Mesendoderm (in vitro differentiated cells): ENCODE results near the gene PSORS1C2.
"Not testable (repeated sequence)": the region's sequence is repeated elsewhere in the genome, so short reads cannot be mapped to it uniquely, and the experiment has no call there.

Experiments used
- DNase-seq: peaks from one replicate; pipeline ENCODE4 v3.0.0; 2013
- H2AK5ac ChIP-seq: 2 replicates; pipeline ENCODE4 v1.6.1; 2013; ENCODE audit warnings: low read length, inconsistent platforms
- H2BK120ac ChIP-seq: 2 replicates; pipeline ENCODE4 v1.6.1; 2013; ENCODE audit warnings: low read depth, mild to moderate bottlenecking, low read length, moderate library complexity, mixed read lengths
- H2BK15ac ChIP-seq: replicated peaks from 2 replicates; pipeline ENCODE4 v1.6.1; 2013; ENCODE audit warnings: low read depth, mild to moderate bottlenecking, moderate library complexity
- H2BK5ac ChIP-seq: 2 replicates; pipeline ENCODE4 v1.6.1; 2013; ENCODE audit warnings: low read length, inconsistent platforms
- H3K18ac ChIP-seq: 2 replicates; pipeline ENCODE4 v1.6.1; 2013; ENCODE audit warnings: mild to moderate bottlenecking, low read length, mixed read lengths
- H3K23ac ChIP-seq: one replicate; pipeline ENCODE4 v1.6.1; 2013; ENCODE audit warnings: low read length
- H3K27ac ChIP-seq: 2 replicates; pipeline ENCODE4 v1.5.1; 2013; ENCODE audit warnings: low read depth, mild to moderate bottlenecking, inconsistent platforms, low read length, moderate library complexity
- H3K27me3 ChIP-seq: 2 replicates; pipeline ENCODE4 v1.6.1; 2013; ENCODE audit warnings: low read length, control low read depth, mild to moderate bottlenecking, inconsistent platforms; ENCODE audit not compliant: insufficient read depth, poor library complexity
- H3K36me3 ChIP-seq: 2 replicates; pipeline ENCODE4 v1.6.1; 2013; ENCODE audit warnings: low read length, inconsistent platforms; ENCODE audit not compliant: control insufficient read depth, insufficient read depth
- H3K4ac ChIP-seq: one replicate; pipeline ENCODE4 v1.6.1; 2013; ENCODE audit warnings: low read depth, mild to moderate bottlenecking, low read length, moderate library complexity
- H3K4me1 ChIP-seq: 2 replicates; pipeline ENCODE4 v1.6.1; 2013; ENCODE audit warnings: low read depth, low read length, inconsistent platforms; ENCODE audit not compliant: control insufficient read depth
- H3K4me2 ChIP-seq: 2 replicates; pipeline ENCODE4 v1.6.1; 2013; ENCODE audit warnings: low read length
- H3K4me3 ChIP-seq: 2 replicates; pipeline ENCODE4 v1.5.1; 2013; ENCODE audit warnings: mild to moderate bottlenecking, low read length
- H3K56ac ChIP-seq: one replicate; pipeline ENCODE4 v1.6.1; 2013; ENCODE audit warnings: low read length
- H3K79me1 ChIP-seq: 2 replicates; pipeline ENCODE4 v1.6.1; 2013; ENCODE audit warnings: low read length, inconsistent platforms
- H3K79me2 ChIP-seq: 2 replicates; pipeline ENCODE4 v1.6.1; 2013; ENCODE audit warnings: mild to moderate bottlenecking, low read length; ENCODE audit not compliant: control insufficient read depth, insufficient read depth
- H3K9ac ChIP-seq: 2 replicates; pipeline ENCODE4 v1.6.1; 2013; ENCODE audit warnings: low read length, inconsistent platforms
- H4K5ac ChIP-seq: one replicate; pipeline ENCODE4 v1.6.1; 2013; ENCODE audit warnings: low read length
- H4K8ac ChIP-seq: one replicate; pipeline ENCODE4 v1.6.1; 2013; ENCODE audit warnings: low read depth, mild to moderate bottlenecking, control low read depth, low read length, moderate library complexity
- WGBS: extraction: QIAGEN DNeasy Blood & Tissue Kit; methylation state at CpG from one replicate; pipeline ENCODE4 v1.1.7; 2013; ENCODE audit warnings: low lambda C conversion rate, missing lambda C conversion rate; ENCODE audit not compliant: insufficient coverage; ENCODE audit errors: extremely low coverage; 5-methylcytosine and 5-hydroxymethylcytosine counted together

Gene PSORS1C2

GRCh38 chr6:31164475-31165063, 25.7 kb upstream of the PSORS1C2 start:
- H3K4me3 ChIP-seq, H2BK15ac ChIP-seq, H4K5ac ChIP-seq, H3K9ac ChIP-seq, H3K18ac ChIP-seq, H3K56ac ChIP-seq, H2AK5ac ChIP-seq, H3K4me2 ChIP-seq, H3K23ac ChIP-seq, H3K27me3 ChIP-seq, DNase-seq, H4K8ac ChIP-seq, H2BK120ac ChIP-seq, H3K27ac ChIP-seq, H2BK5ac ChIP-seq, H3K79me1 ChIP-seq, H3K4ac ChIP-seq, H3K36me3 ChIP-seq, H3K4me1 ChIP-seq: not testable (repeated sequence)
- peaks cover 34% of the 10 kb centered on the region for H3K79me2 ChIP-seq
- no CpG with 5 or more reads among the region's 9 CpGs for whole genome bisulfite sequencing

GRCh38 chr6:31163922-31164321, 25.1 kb upstream of the PSORS1C2 start:
- Histone ChIP-seq H3K27ac (no peak overlapping the region), H3K18ac (no peak overlapping the region), H3K4me2 (no peak overlapping the region), H3K79me2 (peaks cover 27% of the 10 kb centered on the region), H2BK5ac (no peak overlapping the region), H3K79me1 (peaks cover 4% of the 10 kb centered on the region), H4K5ac (no peak overlapping the region), H2BK15ac (no peak overlapping the region), H2BK120ac (no peak overlapping the region), H2AK5ac (no peak overlapping the region), H3K4ac (no peak overlapping the region), H3K4me1 (peaks cover 5% of the 10 kb centered on the region), H3K9ac (no peak overlapping the region), H3K4me3 (no peak overlapping the region), H4K8ac (no peak overlapping the region), H3K23ac (no peak overlapping the region), H3K27me3 (no peaks in the 10 kb centered on the region), H3K36me3 (peaks cover 5% of the 10 kb centered on the region), H3K56ac (no peak overlapping the region)
- DNase-seq, result no peak

DNA sequence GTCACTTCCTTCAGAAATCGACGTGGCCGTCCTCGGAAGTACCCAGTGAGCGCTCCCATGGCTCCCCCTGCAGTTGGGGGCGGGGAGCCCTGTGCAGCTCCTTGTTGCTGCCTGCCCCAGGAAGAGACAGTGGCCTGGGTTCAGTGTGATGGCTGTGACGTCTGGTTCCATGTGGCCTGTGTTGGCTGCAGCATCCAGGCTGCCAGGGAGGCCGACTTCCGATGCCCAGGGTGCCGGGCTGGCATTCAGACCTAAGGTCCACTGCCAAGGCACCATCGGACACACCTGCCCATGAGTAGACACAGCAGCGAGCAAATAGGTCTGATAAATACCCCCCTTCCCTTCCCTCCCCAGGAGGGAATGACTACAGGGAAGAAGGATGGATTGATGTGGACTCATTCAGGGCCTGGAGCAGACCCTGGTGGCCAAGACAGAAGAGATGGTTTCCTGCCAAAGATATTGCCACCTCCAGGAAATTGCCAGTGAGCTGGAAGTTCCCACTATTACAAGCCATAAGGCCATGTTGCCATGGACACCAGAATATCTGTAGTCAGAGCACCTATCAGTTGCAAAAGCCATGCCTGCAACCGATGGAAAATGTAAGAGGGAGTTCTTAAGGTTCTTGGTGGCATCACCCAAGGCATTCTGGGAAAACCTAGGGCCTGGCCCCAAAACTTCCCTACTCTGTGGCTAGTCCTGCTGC, 23.7 kb upstream of the PSORS1C2 start:
- no peaks in the 10 kb centered on the region for H3K27me3 ChIP-seq
- H3K23ac ChIP-seq, result no peak overlapping the region
- H3K56ac ChIP-seq, result no peak overlapping the region
- H2BK5ac ChIP-seq, result no peak overlapping the region
- H3K9ac ChIP-seq, result no peak overlapping the region
- H2AK5ac ChIP-seq, result no peak overlapping the region
- H2BK15ac ChIP-seq, result no peak overlapping the region
- no peak overlapping the region for H3K18ac ChIP-seq
- no peak overlapping the region for H4K8ac ChIP-seq
- peaks cover 5% of the 10 kb centered on the region for H3K36me3 ChIP-seq
- no peak overlapping the region for H3K4me3 ChIP-seq
- DNase-seq, result peak; percentile 53
- peaks cover 14% of the 10 kb centered on the region for H3K79me2 ChIP-seq
- no peak overlapping the region for H3K4ac ChIP-seq
- H3K4me2 ChIP-seq, result no peak overlapping the region
- H3K4me1 ChIP-seq, result peaks cover 3% of the 10 kb centered on the region
- H2BK120ac ChIP-seq, result no peak overlapping the region
- H4K5ac ChIP-seq, result no peak overlapping the region
- no peak overlapping the region for H3K27ac ChIP-seq
- peaks cover 4% of the 10 kb centered on the region for H3K79me1 ChIP-seq
- WGBS, result no CpG with 5 or more reads among the region's 13 CpGs

DNA sequence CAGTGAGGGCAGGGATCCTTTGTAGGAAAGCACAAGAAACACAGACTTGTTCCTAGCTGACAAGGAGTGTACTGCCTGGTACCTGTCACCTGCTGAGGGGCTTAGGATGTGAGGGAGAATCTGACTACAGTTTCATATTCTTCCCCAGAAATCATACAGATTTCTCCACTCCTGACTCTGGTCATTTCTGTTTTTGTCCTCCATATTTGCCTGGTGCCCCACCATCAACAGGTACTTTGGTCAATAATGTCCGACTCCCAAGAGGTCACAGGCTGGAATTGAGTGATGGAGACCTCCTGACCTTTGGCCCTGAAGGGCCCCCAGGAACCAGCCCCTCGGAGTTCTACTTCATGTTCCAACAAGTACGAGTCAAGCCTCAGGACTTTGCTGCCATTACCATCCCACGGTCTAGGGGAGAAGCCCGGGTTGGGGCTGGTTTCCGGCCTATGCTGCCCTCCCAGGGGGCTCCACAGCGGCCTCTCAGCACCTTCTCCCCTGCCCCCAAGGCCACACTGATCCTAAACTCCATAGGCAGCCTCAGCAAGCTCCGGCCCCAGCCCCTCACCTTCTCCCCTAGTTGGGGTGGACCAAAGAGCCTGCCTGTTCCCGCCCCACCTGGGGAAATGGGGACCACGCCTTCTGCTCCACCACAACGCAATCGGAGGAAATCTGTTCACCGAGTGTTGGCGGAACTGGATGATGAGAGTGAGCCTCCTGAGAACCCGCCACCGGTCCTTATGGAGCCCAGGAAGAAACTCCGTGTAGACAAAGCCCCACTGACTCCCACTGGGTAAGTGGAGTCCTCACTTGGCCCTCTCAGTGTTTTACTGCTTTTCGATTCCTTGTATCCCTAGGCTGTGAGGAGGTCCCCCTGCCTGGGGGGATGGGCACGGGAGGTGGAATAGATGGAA, 22.6 kb upstream of the PSORS1C2 start:
- Histone ChIP-seq H2BK5ac (no peak overlapping the region), H3K27ac (no peak overlapping the region), H3K56ac (no peak overlapping the region), H3K36me3 (peaks cover 5% of the 10 kb centered on the region), H4K5ac (no peak overlapping the region), H2BK15ac (no peak overlapping the region), H3K79me2 (peaks cover 6% of the 10 kb centered on the region), H2AK5ac (no peak overlapping the region), H3K79me1 (peaks cover 7% of the 10 kb centered on the region), H3K18ac (no peak overlapping the region), H3K4me3 (no peak overlapping the region), H3K4me1 (peaks cover 7% of the 10 kb centered on the region), H4K8ac (no peak overlapping the region), H3K9ac (no peak overlapping the region), H3K27me3 (no peaks in the 10 kb centered on the region), H3K4ac (no peak overlapping the region), H3K4me2 (no peak overlapping the region), H3K23ac (no peak overlapping the region), H2BK120ac (no peak overlapping the region)
- no CpG with 5 or more reads among the region's 19 CpGs for WGBS
- no peak for DNase-seq

- no peak overlapping the region for H2BK5ac ChIP-seq
- peak overlapping the region; percentile 85 for H3K4me3 ChIP-seq
- no peak overlapping the region for H3K18ac ChIP-seq
- H2BK15ac ChIP-seq, result no peak overlapping the region
- H3K4ac ChIP-seq, result no peak overlapping the region
- peak overlapping the region; percentile 87 for H3K9ac ChIP-seq
- H3K56ac ChIP-seq, result peak overlapping the region; percentile 90
- DNase-seq, result peak; percentile 72
- no peak overlapping the region for H2BK120ac ChIP-seq
- H4K8ac ChIP-seq, result no peak overlapping the region
- no peak overlapping the region for H3K27ac ChIP-seq
- H3K4me2 ChIP-seq, result peak overlapping the region; percentile 97
- peaks cover 7% of the 10 kb centered on the region for H3K79me1 ChIP-seq
- H2AK5ac ChIP-seq, result no peak overlapping the region
- H3K36me3 ChIP-seq, result peaks cover 3% of the 10 kb centered on the region
- WGBS, result no CpG with 5 or more reads among the region's 35 CpGs
- H3K79me2 ChIP-seq, result no peaks in the 10 kb centered on the region
- H3K4me1 ChIP-seq, result peaks cover 7% of the 10 kb centered on the region
- no peak overlapping the region for H4K5ac ChIP-seq
- H3K23ac ChIP-seq, result peak overlapping the region; percentile 85
- H3K27me3 ChIP-seq, result no peaks in the 10 kb centered on the region
These were observed 20.3 kb upstream of the PSORS1C2 start for GRCh38 chr6:31158863-31159855.
